AG04450 (cell line): ENCODE measurements around the gene MSANTD4. TPM values are rescaled to one million over a fixed set of nuclear protein-coding genes. Genes with fewer than 3 reads are reported as not detected.

ENCODE experiments used
- CTCF ChIA-PET: fragments of 300-600, 350-600 bp; formaldehyde crosslinking; extraction: SDS; loops from one replicate; lab custom pipeline; 2022; ENCODE audit warnings: antibody characterized with exemption, inconsistent platforms; lab: Charles Lee
- POLR2A ChIA-PET: fragments of 350-600 bp; formaldehyde crosslinking; extraction: SDS; loops from one replicate; lab custom pipeline; 2021; ENCODE audit warnings: antibody characterized with exemption, inconsistent platforms; lab: Yijun Ruan, JAX
- DNase-seq: peaks from one replicate; pipeline ENCODE4 v3.0.0-alpha.2; 2011; ENCODE audit warnings: low read depth, low spot score
- H3K27ac ChIP-seq: one replicate; pipeline ENCODE4 v1.5.1; 2012; ENCODE audit warnings: low read depth, low read length, control low read depth
- H3K27me3 ChIP-seq: one replicate; pipeline ENCODE4 v1.6.0; 2012; ENCODE audit warnings: low read length; ENCODE audit not compliant: control insufficient read depth, insufficient read depth
- H3K4me3 ChIP-seq: 2 replicates; pipeline ENCODE4 v1.5.1; 2011; ENCODE audit warnings: mild to moderate bottlenecking, low read depth, low read length, control low read depth
- H3K9me3 ChIP-seq: 2 replicates; pipeline ENCODE4 v1.5.1; 2012; ENCODE audit warnings: low read length; ENCODE audit not compliant: control insufficient read depth, insufficient read depth
- polyA plus RNA-seq: library from polyadenylated mRNA; depleted of rRNA; stranded (reverse); fragments of >200 nt; gene quantifications from 2 replicates; pipeline ENCODE4 v1.2.3, GENCODE V29; 2011
- TF ChIP-seq, protein P1 (sequence below): IDR thresholded peaks from 2 replicates; pipeline ENCODE4 v1.5.1; 2011; ENCODE audit warnings: low read depth, low read length, control low read depth, inconsistent platforms

MSANTD4 gene
- polyA plus RNA-seq, 1 experiment = 29.0 TPM

- no peak overlapping the region for H3K27ac ChIP-seq
- no peaks in the 10 kb centered on the region for H3K27me3 ChIP-seq
- CTCF ChIA-PET = no interaction called here
- no peaks in the 10 kb centered on the region for H3K9me3 ChIP-seq
- TF ChIP-seq, protein P1, sequence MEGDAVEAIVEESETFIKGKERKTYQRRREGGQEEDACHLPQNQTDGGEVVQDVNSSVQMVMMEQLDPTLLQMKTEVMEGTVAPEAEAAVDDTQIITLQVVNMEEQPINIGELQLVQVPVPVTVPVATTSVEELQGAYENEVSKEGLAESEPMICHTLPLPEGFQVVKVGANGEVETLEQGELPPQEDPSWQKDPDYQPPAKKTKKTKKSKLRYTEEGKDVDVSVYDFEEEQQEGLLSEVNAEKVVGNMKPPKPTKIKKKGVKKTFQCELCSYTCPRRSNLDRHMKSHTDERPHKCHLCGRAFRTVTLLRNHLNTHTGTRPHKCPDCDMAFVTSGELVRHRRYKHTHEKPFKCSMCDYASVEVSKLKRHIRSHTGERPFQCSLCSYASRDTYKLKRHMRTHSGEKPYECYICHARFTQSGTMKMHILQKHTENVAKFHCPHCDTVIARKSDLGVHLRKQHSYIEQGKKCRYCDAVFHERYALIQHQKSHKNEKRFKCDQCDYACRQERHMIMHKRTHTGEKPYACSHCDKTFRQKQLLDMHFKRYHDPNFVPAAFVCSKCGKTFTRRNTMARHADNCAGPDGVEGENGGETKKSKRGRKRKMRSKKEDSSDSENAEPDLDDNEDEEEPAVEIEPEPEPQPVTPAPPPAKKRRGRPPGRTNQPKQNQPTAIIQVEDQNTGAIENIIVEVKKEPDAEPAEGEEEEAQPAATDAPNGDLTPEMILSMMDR = no peak
- DNase-seq = no peak
- POLR2A ChIA-PET = no interaction called here
- H3K4me3 ChIP-seq = no peak overlapping the region
These were observed 8.6 kb upstream of the MSANTD4 start for GRCh38 chr11:106030609-106031008.

DNA sequence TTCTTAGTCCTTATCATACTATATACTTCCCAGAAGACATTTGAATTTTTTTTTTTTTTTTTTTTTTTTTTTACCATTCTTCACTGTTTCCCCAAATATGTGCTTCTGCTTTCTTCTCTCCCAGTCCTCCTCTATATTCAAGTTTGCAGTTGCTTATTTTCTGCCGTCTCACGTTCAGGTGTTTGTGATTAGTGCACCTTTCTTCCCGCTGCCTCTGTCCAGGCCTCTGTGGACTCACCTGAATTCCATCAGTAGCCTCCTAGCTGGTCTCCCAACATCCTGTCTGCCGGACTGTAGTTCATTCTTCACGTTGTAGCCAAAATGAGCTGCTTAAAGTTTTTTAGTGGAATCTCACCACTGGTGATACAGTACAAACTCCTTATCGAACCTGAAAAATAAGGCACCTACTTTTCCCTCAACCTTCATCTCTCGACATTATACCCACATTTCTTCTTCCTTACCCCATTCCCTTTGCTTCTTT, 795 bp upstream of the MSANTD4 start:
- no peaks in the 10 kb centered on the region for H3K27me3 ChIP-seq
- TF ChIP-seq, protein P1 = no peak
- H3K9me3 ChIP-seq = no peaks in the 10 kb centered on the region
- peak overlapping the region; percentile 70 for H3K4me3 ChIP-seq
- ChIA-PET CTCF (no interaction called here), POLR2A (no interaction called here)
- DNase-seq = no peak
- no peak overlapping the region for H3K27ac ChIP-seq

GRCh38 chr11:106021181-106021966, 666 bp downstream of the MSANTD4 start:
- H3K4me3 ChIP-seq = peak overlapping the region; percentile 83
- no peak overlapping the region for H3K27ac ChIP-seq
- CTCF ChIA-PET = no interaction called here
- TF ChIP-seq, protein P1 = no peak
- POLR2A ChIA-PET = no interaction called here
- no peak for DNase-seq
- no peaks in the 10 kb centered on the region for H3K9me3 ChIP-seq
- H3K27me3 ChIP-seq = no peaks in the 10 kb centered on the region

DNA sequence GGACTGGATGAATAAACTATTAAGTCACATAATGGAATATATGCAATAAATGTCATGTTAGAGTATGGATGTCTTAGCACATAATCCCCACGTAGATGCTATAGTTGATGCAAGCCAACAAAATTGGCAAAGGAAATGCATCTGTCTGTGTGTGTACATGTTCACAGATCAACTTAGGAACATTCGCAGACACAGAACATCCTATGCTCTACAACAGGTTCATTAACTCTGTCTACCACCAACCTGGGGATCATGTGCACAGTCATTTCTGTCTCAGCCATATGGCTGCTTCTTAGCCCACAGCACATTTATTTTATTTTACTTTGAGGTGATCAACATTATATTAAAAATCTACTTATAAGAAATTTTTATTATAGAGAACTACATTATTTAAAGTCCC, 4.9 kb downstream of the MSANTD4 start:
- TF ChIP-seq, protein P1 = no peak
- ChIA-PET POLR2A (no interaction called here), CTCF (no interaction called here)
- Histone ChIP-seq H3K27ac (no peak overlapping the region), H3K27me3 (no peaks in the 10 kb centered on the region), H3K9me3 (no peaks in the 10 kb centered on the region), H3K4me3 (no peak overlapping the region)
- no peak for DNase-seq

GRCh38 chr11:106015066-106015465, 7.0 kb downstream of the MSANTD4 start:
- H3K27ac ChIP-seq = no peak overlapping the region
- ChIA-PET CTCF (no interaction called here), POLR2A (no interaction called here)
- H3K4me3 ChIP-seq = no peak overlapping the region
- H3K27me3 ChIP-seq = no peaks in the 10 kb centered on the region
- TF ChIP-seq, protein P1 = no peak
- H3K9me3 ChIP-seq = no peaks in the 10 kb centered on the region
- DNase-seq = no peak
